Activated CD8-positive, alpha-beta memory T cell treated with anti-CD3 and anti-CD28 coated beads, Interleukin-2, amount 50 U/mL, for 4 hours (primary cell): ENCODE results near the gene IL1RL1.

ENCODE experiments used
- DNase-seq: peaks from one replicate; pipeline ENCODE4 v3.0.0-alpha.2; 2020

Gene IL1RL1

DNA sequence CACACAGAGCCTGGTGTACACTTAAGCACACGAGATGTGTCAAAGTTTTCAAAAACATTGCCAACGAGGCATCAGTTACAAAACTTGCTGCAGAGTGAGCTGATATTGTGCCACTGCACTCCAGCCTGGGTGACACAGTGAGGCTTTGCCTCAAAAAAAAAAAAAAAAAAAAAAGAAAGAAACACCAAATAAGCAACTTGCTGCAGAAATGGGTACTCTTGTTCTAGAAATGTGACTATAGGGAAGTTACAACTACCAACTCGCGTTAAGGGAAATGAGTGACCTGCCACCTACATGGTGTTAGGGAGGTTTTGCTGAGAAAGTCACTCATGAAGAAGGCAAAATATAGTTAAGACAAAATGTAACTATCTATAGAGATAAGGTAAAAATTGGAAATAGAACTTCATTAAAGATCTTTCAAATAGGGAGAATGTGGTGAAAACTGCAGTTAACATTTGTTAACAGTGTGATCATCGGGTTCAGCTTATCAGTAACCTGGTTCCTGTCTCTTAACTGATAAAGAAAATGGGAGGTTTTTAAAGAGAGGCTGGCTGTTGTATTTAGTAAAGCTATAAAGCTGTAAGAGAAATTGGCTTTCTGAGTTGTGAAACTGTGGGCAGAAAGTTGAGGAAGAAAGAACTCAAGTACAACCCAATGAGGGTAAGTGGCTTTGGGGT lies at the start of gene IL1RL1:
IL1RL1 (plus strand) TSS at position 600 of the 677 bp plus-strand sequence. CDS start 26,702 bp downstream, outside the sequence.
- no peak for DNase-seq

GRCh38 chr2:102262216-102263129 lies 48.9 kb upstream of the IL1RL1 start:
- DNase-seq: no peak

GRCh38 chr2:102264952-102265351 lies 46.4 kb upstream of the IL1RL1 start:
- DNase-seq: no peak

- no peak for DNase-seq
These were observed 45.2 kb upstream of the IL1RL1 start for GRCh38 chr2:102266204-102266603.

DNA sequence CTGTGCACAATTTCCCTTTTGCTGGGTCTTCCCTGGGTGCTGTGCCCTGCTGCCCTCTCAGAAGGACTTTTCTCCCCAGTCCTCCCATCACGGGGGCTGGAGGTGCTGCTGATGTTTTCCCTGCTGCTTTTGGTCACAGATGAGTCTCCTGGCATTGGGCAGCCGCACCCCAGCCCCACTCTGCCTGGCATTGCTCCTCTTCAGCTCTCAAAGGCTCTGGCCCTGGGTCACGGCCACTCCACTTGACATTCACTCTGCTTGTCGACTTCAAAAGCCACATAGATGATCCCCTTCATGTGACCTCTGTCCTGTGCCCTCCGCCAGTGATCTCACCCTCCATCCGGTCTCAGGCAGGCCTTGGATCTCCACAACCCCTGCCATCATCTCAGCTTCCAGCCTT lies 43.6 kb upstream of the IL1RL1 start:
- no peak for DNase-seq

GRCh38 chr2:102268510-102269199 lies 42.7 kb upstream of the IL1RL1 start:
- DNase-seq: no peak

DNA sequence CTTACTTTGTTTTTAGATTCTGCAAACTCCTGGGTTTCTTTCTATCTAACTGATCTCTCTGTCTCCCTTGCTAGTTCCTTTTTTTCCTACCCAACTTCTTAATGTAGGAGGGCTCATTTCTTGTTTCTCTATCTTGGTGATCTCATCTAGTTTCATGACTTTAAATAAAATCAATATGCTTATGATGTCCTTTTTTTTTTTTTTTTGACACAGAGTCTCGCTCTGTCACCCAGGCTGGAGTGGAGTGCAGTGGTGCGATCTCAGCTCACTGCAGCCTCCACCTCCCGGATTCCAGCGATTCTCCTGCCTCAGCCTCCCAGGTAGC lies 42.2 kb upstream of the IL1RL1 start:
- DNase-seq: no peak

DNA sequence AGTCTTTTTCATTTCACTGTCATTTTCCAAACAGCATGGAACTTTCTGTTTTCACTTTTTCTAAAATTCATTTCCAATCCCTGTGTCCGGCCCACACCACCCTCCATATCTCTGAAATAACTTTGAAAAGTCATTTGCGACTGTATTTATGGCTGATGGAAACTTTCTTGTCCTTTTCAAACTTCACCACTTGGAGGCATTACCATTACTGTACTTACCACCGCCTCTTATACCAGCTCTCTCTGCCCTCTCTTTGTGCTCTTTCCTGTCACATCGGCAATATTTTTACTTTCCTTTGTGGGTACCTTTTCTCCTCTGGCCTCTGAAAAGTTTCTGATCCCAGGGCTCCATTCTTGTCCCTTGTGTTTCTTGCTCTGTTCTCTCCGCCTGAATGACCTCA lies 39.5 kb upstream of the IL1RL1 start:
- no peak for DNase-seq

GRCh38 chr2:102273619-102274211 lies 37.6 kb upstream of the IL1RL1 start:
- DNase-seq: no peak

- DNase-seq: no peak
These were observed 34.7 kb upstream of the IL1RL1 start for GRCh38 chr2:102276549-102277201.

DNA sequence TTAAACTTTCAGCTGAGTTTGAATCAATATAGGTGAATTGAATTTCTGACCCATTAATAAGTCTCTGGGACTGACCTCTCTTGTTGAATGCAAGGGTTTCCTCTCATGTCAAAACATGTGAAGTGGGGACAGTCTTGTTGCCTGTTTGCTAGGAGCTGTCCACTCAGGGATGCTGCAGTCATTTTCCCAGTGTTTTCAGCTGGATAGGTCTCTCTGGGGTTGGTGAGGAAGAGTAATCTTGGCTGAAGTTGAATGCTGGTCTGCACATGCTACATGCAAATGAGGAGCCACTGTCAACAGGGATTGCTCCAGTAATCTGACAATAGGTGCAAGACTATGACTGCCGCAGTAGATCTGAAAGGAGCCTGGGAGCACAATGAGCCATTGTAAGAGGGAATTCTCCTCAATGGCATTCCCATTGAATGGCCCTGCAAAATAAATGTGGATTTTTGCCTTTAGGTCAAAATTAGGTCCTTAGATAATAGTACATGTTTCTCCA lies 34.1 kb upstream of the IL1RL1 start:
- no peak for DNase-seq

GRCh38 chr2:102278720-102279390 lies 32.5 kb upstream of the IL1RL1 start:
- no peak for DNase-seq

DNA sequence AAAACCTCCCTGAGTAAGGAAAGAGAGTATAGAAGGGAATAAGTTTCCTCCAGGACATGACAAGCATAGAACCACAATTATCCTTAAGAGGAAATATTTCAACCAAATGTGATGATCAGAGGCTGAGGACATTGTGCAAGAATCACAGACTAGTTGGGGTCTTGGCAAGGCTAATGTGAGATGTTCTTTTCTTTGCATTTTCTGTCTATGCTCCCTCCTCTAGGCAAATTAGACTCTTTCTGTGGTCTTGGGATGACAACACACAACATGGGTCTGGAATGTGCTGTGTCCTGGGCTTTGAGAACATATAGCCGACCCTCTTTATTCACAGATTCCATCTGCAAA lies 32.0 kb upstream of the IL1RL1 start:
- no peak for DNase-seq

GRCh38 chr2:102282678-102283091 lies 28.7 kb upstream of the IL1RL1 start:
- no peak for DNase-seq

GRCh38 chr2:102283996-102284395 lies 27.4 kb upstream of the IL1RL1 start:
- DNase-seq: no peak

GRCh38 chr2:102284611-102285010 lies 26.8 kb upstream of the IL1RL1 start:
- no peak for DNase-seq

DNA sequence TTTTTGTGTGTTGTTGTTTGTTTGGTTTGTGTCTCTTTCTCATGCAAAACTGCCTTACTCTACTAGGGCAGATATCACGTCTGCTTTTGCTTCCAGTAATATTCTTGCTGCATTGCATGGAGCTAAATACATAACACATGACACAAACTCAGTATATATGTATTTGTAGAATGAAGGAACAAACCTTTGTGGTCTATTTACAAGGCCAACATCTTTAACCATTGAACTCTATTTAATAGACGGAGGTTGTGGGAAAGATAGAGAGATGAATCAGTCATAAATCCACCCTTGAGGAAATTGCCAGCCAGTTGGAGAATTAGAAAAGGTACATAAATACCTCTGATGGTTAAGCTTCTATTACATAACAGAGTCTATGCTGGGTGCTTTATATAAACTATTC lies 26.0 kb upstream of the IL1RL1 start:
- no peak for DNase-seq

DNA sequence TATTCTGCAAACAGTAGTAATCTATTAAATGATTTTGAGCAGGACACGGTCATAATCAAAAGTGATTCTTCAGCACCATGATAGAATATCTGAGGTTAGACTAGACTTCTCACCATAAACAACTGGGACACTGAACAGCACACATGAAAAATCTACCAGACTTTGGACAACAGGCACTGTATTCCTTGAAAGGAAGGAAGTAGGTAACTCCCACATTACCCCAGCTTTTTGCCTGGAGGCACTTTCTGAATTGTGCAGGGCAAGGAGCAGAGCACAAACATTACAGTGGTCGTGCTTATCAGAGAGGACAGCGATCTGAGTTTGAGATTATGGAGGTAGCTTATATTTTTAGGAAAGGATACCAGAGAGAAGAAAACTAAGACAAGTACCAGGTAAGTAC lies 25.3 kb upstream of the IL1RL1 start:
- DNase-seq: no peak

GRCh38 chr2:102289129-102289528 lies 22.2 kb upstream of the IL1RL1 start:
- DNase-seq: no peak

- no peak for DNase-seq
These were observed 20.8 kb upstream of the IL1RL1 start for GRCh38 chr2:102290594-102290993.

DNA sequence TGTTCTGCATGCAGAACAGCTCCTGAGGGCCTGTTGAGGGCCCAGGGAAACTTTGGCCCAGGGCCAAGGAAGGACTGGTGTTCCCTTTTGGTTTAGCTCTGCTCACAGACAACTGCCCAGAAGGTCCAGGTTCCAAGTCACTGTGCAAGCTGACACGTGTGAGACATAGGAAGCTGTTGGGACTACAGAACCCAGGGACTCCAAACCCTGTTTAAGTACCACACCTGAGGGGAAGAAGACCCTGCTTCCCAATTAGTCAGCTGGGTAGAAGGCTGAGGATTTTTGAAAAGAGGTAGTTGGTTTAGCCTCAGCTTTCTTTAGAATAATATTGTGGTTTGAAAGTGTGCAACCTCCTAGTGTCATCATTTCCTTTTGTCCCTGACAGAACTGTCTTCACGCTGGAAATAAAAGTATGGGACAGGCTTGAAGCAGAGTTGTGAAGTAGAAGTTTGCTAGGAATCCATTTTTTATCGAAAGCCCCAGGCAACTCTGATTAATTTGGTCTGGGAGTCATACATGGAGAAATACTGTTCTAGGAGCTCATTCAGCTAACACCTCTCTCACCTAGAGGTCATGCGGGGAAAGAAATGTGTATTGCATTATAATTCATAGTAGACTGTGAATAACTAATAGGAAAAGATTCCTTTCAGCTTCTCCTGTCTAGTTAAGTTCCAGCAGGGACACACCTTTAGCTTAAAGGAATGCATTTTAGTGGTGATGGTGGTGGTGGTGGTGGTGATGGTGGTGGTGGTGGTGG lies 19.9 kb upstream of the IL1RL1 start:
- no peak for DNase-seq
